Sigmoid colon (tissue), 7 donors: Measurements from ENCODE around the gene TSPAN5. TPM values are rescaled to one million over a fixed set of nuclear protein-coding genes. Genes with fewer than 3 reads are reported as not detected.

ENCODE experiments used
- DNase-seq: peaks from one replicate; pipeline ENCODE4 v3.0.0-alpha.2; 2019
- H3K27ac ChIP-seq, 4 donors: fragments of 200-600 bp; sonication (generic); one replicate each; pipeline ENCODE4 v1.5.1; 2016 to 2019; ENCODE audit warnings: mild to moderate bottlenecking in 1 of 4
- H3K27me3 ChIP-seq, 3 donors: fragments of 200-600 bp; sonication (generic); one replicate each; pipeline ENCODE4 v1.5.1; 2019; ENCODE audit warnings: mild to moderate bottlenecking in 1 of 3
- H3K36me3 ChIP-seq, 4 donors: fragments of 200-600 bp; sonication (generic); one replicate each; pipeline ENCODE4 v1.5.1; 2016 to 2019
- H3K4me1 ChIP-seq, 4 donors: fragments of 200-600 bp; sonication (generic); one replicate each; pipeline ENCODE4 v1.5.1; 2017 to 2019
- H3K4me3 ChIP-seq, 4 donors: fragments of 200-600 bp; sonication (generic); one replicate each; pipeline ENCODE4 v1.5.1; 2017 to 2019; ENCODE audit warnings: mild to moderate bottlenecking in 2 of 4, moderate library complexity in 1 of 4
- H3K9me3 ChIP-seq, 4 donors: fragments of 200-600 bp in 3 of 4; sonication (generic) in 3 of 4; one replicate each; pipeline versions ENCODE4 v1.5.1 to v1.6.1; 2013 to 2019
- EP300 ChIP-seq, 4 donors: sonication (generic); formaldehyde crosslinking; IDR thresholded peaks; one replicate each; pipeline ENCODE4 v1.6.1; 2017; ENCODE audit warnings: antibody characterized with exemption in 4 of 4
- POLR2A ChIP-seq, 2 donors: fragments of 450-650 bp; IDR thresholded peaks; one replicate each; pipeline ENCODE4 v1.6.1; 2016; ENCODE audit warnings: antibody characterized with exemption in 2 of 2, mild to moderate bottlenecking in 2 of 2, moderate library complexity in 2 of 2
- POLR2AphosphoS5 ChIP-seq, 4 donors: sonication (generic); formaldehyde crosslinking; IDR thresholded peaks; one replicate each; pipeline ENCODE4 v1.6.1; 2017; ENCODE audit warnings: antibody characterized with exemption in 4 of 4
- WGBS, 2 donors: extraction: QIAGEN DNeasy Blood & Tissue Kit; methylation state at CpG; one replicate each; pipeline ENCODE4 v1.1.7; 2013; 5-methylcytosine and 5-hydroxymethylcytosine counted together
- intact Hi-C: fragments of 100-400 bp; cut with DNase I; formaldehyde crosslinking; loops from one replicate; pipeline ENCODE4 v1.15.1; 2023
- polyA plus RNA-seq, 3 donors: library from polyadenylated mRNA; stranded (reverse); fragments of 200-250 nt; gene quantifications; one replicate each; pipeline ENCODE4 v1.2.3, GENCODE V29; 2013
- total RNA-seq, 4 donors: library from RNA; depleted of rRNA; stranded (reverse); fragments of >200 nt; gene quantifications; one replicate each; pipeline ENCODE4 v1.1.0, GENCODE V29; 2016
- TF ChIP-seq, protein P1 (sequence below), 4 experiments: fragments of 450-650 bp in 3 of 4; fragments of 200-600 bp in 1 of 4; IDR thresholded peaks; one replicate each; pipeline ENCODE4 v1.5.1; 2016 to 2019; ENCODE audit warnings: antibody characterized with exemption in 4 of 4, mild to moderate bottlenecking in 3 of 4, moderate library complexity in 2 of 4
- donor health status: healthy with polysubstance abuse.
- donor health status: Bipolar disorder and iron deficiency.
- donor health status: healthy.

The TSPAN5 gene
- total and polyA plus RNA-seq, 7 donors: 1.2 to 18.6 (median 11.2) TPM

DNA sequence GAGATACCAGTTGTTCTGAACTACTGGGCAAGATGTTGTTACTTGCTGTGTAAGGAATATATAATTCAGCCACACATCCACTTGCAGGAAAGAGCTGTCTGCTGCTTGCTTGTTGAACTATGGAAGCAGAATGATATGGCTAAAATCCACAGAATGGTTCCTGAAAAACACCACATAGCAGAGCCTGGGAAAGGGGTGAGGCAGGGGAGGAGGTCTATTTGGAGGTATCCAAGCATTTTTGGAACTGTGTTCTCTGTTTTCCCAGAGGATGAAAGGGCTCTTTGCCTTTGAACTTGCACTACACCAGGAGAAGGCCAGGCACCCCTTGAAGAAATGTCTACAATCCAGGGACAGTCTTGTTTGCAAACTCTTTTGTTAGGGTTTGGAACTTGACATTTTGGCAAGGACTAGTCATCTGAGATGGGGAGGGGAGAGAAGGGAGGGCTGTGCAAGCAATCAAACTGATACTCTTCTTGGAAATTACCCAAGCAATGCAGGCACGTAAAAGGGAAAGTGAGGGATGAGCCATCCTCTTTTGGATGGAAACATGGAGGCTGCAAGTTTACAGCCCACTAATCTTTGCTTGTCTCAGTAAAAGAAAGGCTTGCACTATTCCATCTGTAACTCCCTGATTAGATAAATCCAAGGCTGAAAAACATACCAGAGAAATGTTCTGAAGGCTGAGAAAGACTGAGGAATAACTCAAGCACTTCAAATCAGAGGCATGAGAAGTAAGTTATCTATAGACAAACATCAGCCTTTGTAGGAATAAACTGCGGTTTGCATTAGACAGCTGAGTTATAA, 141.0 kb downstream of the TSPAN5 start:
- H3K4me3 ChIP-seq: no peak overlapping the region
- no peak for DNase-seq
- peak overlapping the region in 2 of 4 donors; percentile 22 to 42 for H3K27ac ChIP-seq
- no peak for TF ChIP-seq POLR2AphosphoS5 (IDR thresholded peaks at IDR 0.05)
- no peak for TF ChIP-seq EP300 (IDR thresholded peaks at IDR 0.05)
- no peak for TF ChIP-seq POLR2A (IDR thresholded peaks at IDR 0.05)
- TF ChIP-seq, protein P1, sequence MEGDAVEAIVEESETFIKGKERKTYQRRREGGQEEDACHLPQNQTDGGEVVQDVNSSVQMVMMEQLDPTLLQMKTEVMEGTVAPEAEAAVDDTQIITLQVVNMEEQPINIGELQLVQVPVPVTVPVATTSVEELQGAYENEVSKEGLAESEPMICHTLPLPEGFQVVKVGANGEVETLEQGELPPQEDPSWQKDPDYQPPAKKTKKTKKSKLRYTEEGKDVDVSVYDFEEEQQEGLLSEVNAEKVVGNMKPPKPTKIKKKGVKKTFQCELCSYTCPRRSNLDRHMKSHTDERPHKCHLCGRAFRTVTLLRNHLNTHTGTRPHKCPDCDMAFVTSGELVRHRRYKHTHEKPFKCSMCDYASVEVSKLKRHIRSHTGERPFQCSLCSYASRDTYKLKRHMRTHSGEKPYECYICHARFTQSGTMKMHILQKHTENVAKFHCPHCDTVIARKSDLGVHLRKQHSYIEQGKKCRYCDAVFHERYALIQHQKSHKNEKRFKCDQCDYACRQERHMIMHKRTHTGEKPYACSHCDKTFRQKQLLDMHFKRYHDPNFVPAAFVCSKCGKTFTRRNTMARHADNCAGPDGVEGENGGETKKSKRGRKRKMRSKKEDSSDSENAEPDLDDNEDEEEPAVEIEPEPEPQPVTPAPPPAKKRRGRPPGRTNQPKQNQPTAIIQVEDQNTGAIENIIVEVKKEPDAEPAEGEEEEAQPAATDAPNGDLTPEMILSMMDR (IDR thresholded peaks at IDR 0.05): no peak
- H3K9me3 ChIP-seq: no peaks in the 10 kb centered on the region
- H3K36me3 ChIP-seq: no peaks in the 10 kb centered on the region
- H3K4me1 ChIP-seq: peaks cover 0 to 40% (median 28%) of the 10 kb centered on the region in 4 donors
- no peaks in the 10 kb centered on the region for H3K27me3 ChIP-seq
- WGBS, 2 donors: 76 to 82% methylated on average over 2 of the region's 2 CpGs
- intact Hi-C loops: no loop called here

DNA sequence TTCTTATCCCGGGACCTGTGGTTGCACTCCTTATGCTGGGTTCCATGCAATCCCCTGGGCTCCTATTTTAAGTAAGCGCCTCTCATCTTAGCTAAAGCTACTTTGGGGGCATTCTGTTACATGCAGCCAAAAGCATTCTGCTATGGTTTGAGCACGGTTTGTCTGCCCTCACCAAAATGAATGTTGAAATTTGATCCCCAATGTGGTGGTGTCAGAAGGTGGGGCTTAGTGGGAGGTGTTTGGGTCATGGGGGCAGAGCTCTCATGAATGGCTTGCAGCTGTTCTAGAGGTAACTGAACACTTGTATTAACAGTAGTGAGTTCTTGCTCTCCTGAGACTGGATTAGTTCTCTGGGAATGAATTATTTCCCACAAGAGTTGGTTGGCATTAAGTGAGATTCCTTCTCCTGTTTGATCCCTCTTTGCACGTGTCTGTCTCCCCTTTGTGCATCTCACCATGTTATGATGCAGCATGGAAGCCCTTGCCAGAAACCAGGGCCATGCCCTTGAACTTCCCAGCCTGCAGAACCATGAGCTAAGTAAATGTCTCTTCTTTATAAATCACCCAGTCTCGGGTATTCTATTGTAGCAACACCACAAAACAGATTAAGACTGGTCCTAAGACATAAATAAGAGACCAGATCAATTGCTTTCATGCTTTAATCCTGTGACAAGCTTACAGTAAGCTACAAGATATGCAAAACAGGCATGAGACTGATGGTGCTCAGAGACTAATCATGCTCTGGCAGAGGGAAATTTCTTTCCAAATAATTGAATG, 141.8 kb downstream of the TSPAN5 start:
- H3K36me3 ChIP-seq: no peaks in the 10 kb centered on the region
- no peak for DNase-seq
- WGBS, 2 donors: 90 to 94% methylated on average over 5 of the region's 5 CpGs
- TF ChIP-seq POLR2A (IDR thresholded peaks at IDR 0.05): no peak
- intact Hi-C loops: no loop called here
- H3K27me3 ChIP-seq: no peaks in the 10 kb centered on the region
- no peaks in the 10 kb centered on the region for H3K9me3 ChIP-seq
- no peak overlapping the region for H3K4me3 ChIP-seq
- peak overlapping the region in 1 of 4 donors; percentile 18 for H3K27ac ChIP-seq
- peaks cover 0 to 33% (median 21%) of the 10 kb centered on the region in 4 donors for H3K4me1 ChIP-seq

DNA sequence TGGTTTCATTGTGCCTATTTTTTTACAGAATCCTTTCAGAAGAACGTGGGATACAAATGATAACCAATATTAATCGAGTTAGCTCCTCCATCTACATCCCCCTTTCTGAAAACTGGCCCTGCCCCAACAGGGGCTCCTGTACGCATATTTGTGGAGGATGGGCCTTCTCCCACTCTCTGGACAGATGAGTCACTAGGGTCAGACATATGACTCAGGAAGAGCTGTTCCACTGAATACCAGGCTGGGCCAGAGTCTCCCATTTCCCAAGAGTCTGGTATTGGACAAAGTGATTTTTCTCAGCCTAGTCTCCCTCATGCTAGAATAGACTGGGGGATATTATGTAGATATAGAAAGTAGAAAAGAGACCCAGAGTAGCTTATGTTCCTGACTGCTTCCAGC, 142.4 kb downstream of the TSPAN5 start:
- TF ChIP-seq POLR2A (IDR thresholded peaks at IDR 0.05) (no peak), EP300 (IDR thresholded peaks at IDR 0.05) (no peak), POLR2AphosphoS5 (IDR thresholded peaks at IDR 0.05) (no peak)
- TF ChIP-seq, protein P1 (IDR thresholded peaks at IDR 0.05): no peak
- Histone ChIP-seq H3K27me3 (no peaks in the 10 kb centered on the region), H3K4me3 (no peak overlapping the region), H3K27ac (peak overlapping the region in 1 of 4 donors; percentile 18), H3K9me3 (no peaks in the 10 kb centered on the region), H3K36me3 (no peaks in the 10 kb centered on the region), H3K4me1 (peaks cover 0 to 30% (median 18%) of the 10 kb centered on the region in 4 donors)
- DNase-seq: no peak
- WGBS, 2 donors: 88 to 93% methylated on average over 3 of the region's 3 CpGs
- intact Hi-C loops: no loop called here

DNA sequence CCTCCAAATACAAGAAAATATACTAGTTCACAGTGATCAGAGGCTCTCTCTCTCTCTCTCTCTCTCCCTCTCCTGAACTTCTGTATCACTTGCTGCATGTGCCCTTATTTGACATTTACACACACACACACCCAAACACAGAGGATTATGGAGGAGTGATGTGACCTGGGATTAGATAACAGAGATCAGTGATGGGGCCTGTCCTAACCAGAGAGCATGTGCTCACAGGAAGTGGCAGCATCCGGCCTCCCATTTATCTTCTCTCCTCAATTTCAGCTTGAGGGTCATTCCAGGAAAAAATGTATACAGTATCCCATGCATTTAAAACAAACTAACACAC, 143.0 kb downstream of the TSPAN5 start:
- peak overlapping the region in 1 of 4 donors; percentile 0 for H3K27ac ChIP-seq
- WGBS, 2 donors: 64 to 95% methylated on average over 1 of the region's 1 CpG
- H3K27me3 ChIP-seq: no peaks in the 10 kb centered on the region
- intact Hi-C loops: no loop called here
- DNase-seq: no peak
- TF ChIP-seq POLR2A (IDR thresholded peaks at IDR 0.05): no peak
- no peak for TF ChIP-seq EP300 (IDR thresholded peaks at IDR 0.05)
- TF ChIP-seq, protein P1 (IDR thresholded peaks at IDR 0.05): no peak
- TF ChIP-seq POLR2AphosphoS5 (IDR thresholded peaks at IDR 0.05): no peak
- no peak overlapping the region for H3K4me3 ChIP-seq
- H3K36me3 ChIP-seq: no peaks in the 10 kb centered on the region
- no peaks in the 10 kb centered on the region for H3K9me3 ChIP-seq
- H3K4me1 ChIP-seq: peaks cover 0 to 36% (median 21%) of the 10 kb centered on the region in 4 donors

DNA sequence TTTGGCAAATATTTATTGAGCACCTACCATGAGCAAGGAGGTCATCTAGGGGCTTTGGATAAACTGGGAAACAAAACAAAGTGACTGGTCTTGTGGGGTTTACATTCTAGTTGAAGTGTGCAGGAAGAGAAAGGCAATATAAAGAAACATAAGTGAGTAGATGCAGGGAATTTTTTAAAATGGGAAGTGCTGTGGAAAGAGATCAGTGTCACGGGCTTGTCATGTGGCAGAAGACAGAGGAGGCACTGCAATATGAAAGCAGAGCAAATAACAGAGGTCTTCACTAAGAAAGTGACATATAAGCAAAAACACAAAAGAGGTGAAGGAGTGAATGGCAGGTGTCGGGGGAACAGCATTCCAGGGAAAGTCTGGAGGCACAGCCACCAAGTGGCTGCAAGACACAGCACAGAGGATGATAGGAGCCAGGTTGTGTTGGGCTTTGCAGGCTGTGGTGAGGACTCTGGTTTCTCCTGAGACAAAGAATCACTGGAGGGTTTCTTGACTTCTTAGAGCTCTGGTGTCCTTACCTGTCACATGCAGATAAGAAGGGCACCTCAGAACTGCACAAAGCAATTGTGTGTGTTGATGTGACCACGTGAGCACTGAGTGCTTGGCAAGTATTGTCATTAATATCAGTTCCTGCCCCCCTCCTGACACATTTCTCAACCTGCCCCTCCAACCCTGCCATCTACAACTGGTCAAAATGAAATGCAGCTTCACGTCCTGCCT, 143.5 kb downstream of the TSPAN5 start:
- TF ChIP-seq, protein P1 (IDR thresholded peaks at IDR 0.05): no peak
- TF ChIP-seq POLR2AphosphoS5 (IDR thresholded peaks at IDR 0.05) (no peak), POLR2A (IDR thresholded peaks at IDR 0.05) (no peak), EP300 (IDR thresholded peaks at IDR 0.05) (no peak)
- 83 to 85% methylated on average over 4 of the region's 4 CpGs for WGBS, 2 donors
- no peak for DNase-seq

More for the DNA sequence above, 143.5 kb downstream of the TSPAN5 start:
- intact Hi-C loops: no loop called here
- Histone ChIP-seq H3K4me1 (peaks cover 0 to 41% (median 23%) of the 10 kb centered on the region in 4 donors), H3K4me3 (no peak overlapping the region), H3K36me3 (no peaks in the 10 kb centered on the region), H3K27me3 (no peaks in the 10 kb centered on the region), H3K27ac (no peak overlapping the region), H3K9me3 (no peaks in the 10 kb centered on the region)
